GM21825 (cell line): Measurements from ENCODE around the gene CMTM4.
A peak's percentile ranks its signal among the peaks of the same experiment; 100 is the strongest.
"Not testable (repeated sequence)": the region's sequence is repeated elsewhere in the genome, so short reads cannot be mapped to it uniquely, and the experiment has no call there.

Experiments used
- ATAC-seq: cut with Tn5 transposase; IDR thresholded peaks from one replicate; pipeline ENCODE4 v1.9.1; 2021; ENCODE audit warnings: mild to moderate bottlenecking, moderate library complexity; ENCODE audit not compliant: unreplicated experiment

CMTM4 gene

DNA sequence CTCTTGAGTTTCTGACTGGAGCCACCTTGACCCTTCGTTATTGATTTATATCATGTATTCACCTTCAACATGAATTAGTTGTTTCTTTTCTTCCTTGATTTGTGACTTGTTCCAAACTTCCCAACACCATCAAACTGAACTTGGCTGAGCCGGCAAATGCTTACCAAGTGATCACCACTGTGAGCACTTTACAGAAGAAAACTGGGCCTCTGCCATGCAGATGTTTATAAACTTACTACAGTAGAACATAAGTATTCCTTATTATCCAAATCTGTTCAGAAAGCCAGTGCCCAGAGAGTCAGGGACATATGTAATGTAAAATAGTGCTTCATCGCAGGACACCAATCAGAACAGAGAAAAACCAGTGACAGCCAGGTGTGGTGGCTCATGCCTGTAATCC is 19.9 kb downstream of the CMTM4 start:
- no peak for ATAC-seq

- no peak for ATAC-seq
Observed at GRCh38 chr16:66673691-66674090, 22.9 kb downstream of the CMTM4 start.

- ATAC-seq = no peak
Observed at GRCh38 chr16:66670691-66671388, 25.7 kb downstream of the CMTM4 start.

GRCh38 chr16:66668777-66669444 is 27.6 kb downstream of the CMTM4 start:
- ATAC-seq = no peak

DNA sequence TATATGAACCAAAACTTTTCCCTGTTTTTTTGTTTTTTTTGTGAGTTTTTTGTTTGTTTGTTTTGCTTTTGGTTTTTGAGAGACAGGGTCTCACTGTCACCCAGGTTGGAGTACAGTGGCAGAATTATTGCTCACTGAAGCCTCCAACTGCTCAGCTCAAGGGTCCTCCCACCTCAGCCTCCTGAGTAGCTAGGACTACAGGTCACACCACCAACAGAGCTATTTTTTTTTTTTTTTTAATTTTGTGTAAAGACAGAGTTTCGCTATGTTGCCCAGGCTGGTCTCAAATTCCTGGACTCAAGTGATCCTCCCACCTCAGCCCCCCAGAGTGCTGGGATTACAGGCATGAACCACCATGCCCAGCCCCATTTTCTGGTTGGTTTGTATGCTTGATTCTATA is 28.6 kb downstream of the CMTM4 start:
- no peak for ATAC-seq

- ATAC-seq = no peak
Observed at GRCh38 chr16:66662445-66663194, 33.9 kb downstream of the CMTM4 start.

DNA sequence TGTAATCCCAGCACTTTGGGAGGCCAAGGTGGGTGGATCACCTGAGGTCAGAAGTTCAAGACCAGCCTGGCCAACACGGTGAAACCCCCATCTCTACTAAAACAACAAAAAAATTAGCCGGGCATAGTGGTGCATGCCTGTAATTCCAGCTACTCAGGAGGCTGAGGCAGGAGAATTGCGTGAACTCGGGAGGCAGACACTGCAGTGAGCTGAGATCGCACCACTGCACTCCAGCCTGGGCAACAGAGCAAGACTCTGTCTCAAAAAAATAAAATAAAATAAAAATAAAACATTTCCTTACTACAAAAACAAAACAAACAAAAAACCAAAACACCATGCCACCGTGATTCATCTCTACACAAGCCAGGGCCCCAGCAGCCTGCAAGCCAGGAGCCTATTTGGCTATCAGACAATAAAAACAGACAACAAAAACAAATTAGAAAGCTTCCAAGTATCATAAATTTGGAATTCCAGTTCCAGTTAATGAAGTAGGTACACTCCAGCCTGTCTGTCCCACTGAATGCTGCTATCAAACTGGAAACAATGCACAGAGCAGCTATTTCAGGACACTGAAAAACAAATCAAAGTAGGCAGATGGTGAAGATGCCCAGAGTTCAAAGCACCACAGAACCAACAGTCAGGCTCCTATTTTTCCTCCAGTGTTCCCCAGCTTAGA is 34.7 kb downstream of the CMTM4 start:
- not testable (repeated sequence) for ATAC-seq

GRCh38 chr16:66661210-66661560 is 35.4 kb downstream of the CMTM4 start:
- no peak for ATAC-seq

GRCh38 chr16:66660422-66661209 is 35.9 kb downstream of the CMTM4 start:
- ATAC-seq = no peak

DNA sequence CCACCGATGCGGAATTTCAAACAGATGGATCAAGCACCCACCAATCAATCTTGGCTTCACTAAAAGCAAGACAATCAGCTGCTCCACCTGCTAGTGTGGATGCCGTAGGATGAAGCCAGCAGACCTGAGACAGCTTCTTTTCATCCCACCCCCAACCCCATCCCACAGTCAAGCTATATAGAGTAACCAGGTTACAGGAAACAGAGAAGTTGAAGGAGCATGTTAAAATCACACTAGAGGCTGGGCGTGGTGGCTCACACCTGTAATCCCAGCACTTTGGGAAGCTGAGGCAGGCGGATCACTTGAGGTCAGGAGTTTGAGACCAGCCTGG is 37.7 kb downstream of the CMTM4 start:
- no peak for ATAC-seq

GRCh38 chr16:66658143-66658859 is 38.2 kb downstream of the CMTM4 start:
- ATAC-seq = no peak

DNA sequence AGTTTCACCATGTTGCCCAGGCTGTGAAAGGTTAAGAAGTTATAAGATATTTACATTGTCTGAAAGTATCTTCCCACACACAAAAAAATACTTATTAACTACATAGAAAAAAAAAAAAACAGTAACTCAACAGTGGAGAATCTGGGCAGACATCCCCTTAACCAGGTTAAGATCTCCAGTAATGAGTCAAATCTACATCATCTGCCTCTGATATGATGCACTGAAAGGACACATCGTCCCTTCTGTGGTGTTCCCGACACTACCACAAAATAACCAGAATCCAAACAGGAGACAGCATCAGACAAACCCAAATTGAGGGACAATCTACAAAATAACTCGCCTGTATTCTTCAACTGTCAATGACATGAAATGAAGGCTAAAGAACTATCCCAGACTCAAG is 40.0 kb downstream of the CMTM4 start:
- ATAC-seq = no peak

GRCh38 chr16:66653581-66654350 is 42.8 kb downstream of the CMTM4 start:
- ATAC-seq = no peak

DNA sequence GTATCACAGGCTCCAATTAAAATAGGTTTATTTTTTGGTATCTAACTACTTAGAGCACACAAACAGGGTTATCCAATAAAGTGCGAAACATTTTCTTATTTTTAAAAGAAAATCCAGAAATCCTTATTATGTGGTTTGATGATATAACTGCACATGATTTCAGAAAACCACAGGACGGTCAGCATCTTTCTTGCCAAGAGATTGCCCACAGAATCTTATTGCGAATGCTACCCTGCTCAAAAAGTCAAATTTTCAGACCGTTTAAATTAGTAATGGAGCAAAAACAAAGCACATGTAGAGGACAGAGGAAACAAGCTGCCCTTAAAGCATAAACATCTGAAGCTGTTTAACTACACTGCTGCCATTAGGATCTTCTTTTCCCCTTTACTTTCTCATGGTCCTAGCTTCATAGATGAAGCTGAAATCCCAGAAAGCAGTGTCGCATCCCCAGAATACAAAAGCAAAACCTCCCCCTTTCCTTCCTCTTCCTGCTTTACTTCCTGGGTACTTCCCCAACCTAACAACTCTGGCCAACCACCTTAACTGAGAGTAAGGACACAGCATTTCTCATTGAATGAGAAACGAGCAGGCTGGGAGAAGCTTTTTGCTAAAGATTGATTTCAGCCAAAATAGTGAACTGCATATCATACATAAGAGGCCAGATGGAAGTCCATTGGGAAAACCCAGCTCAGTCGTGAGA is 43.7 kb downstream of the CMTM4 start:
- no peak for ATAC-seq

- no peak for ATAC-seq
Observed at GRCh38 chr16:66651965-66652364, 44.6 kb downstream of the CMTM4 start.

DNA sequence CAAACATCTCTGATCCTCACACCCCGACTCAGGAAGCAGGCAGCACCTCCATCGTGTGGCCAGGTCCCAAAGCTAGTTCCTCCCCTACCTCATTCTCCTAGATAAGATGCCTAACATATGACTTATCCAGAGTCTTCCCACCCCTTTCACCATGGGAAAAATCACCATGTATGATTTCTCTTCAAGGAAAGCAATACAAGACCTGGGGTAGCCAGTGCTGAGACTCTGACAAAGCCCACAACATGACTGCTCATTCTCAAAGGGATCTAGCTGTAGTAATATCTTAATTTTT is 45.1 kb downstream of the CMTM4 start:
- no peak for ATAC-seq

DNA sequence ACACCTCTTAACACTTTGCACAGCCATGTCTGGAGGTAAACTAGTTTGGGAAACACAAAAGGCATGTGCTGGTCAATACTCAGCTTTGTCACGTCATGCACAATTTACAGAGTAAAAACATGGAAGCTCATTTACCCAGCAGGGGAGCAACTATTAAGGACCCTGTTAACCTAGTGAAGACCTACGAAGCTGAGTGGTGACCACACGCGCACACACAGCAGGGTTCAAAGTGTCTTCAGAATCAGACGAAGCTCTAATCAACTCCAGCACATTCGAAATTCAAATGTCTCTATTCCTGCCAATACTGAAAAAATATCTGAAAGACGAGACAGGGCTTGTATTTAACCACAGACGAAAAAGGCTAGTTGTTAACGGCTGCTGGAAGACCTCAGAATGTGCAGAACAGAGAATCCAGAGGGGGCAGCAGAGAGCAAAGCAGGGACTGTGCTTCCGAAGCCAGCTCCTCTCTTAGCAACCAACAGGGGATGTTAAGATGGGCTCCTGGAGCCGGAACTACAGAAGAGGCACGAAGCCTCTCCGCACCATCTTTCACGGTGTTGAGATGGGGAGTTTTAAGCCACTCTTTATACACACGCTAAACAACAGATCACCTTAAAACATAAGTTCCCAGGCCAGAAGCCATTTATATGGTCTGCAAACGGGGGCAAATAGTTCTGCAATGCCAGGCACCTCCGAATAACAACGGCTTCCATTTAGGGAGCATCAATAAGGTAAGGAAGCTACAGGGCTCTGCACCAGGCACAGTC is 45.7 kb downstream of the CMTM4 start:
- peak; percentile 85 for ATAC-seq

DNA sequence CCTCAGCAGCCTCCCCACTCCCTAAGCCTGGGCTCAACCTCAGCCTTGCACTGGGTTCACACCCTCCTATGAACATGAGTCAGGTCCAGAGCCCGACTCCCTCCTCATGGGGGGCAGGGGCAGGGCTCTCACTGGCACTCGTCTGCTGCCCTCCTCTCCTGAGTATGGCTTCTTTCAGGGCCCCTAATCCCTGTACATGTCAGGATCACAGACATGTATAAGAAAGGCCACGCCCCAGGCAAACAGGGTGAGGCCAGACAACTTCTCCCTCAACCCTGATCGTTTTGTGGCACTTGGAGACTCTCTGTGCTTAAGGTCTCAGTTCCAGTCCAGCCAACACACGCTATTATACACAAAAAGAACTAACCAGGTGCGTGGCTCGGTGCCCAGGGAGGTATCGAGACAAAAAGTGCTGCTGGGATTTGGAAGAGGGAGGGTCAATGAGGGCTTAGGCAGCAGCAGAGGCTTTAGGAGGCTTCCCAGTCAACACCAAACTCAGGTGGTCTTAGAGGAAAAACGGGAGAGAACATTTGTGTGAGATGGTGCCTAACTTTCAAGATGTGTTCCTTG is 46.8 kb downstream of the CMTM4 start:
- no peak for ATAC-seq
